ENCODE measurements around the gene LSAMP. TPM values are rescaled to one million over a fixed set of nuclear protein-coding genes. Genes with fewer than 3 reads are reported as not detected.

LSAMP gene
- total RNA-seq, 1 experiment from 2014 or later: not detected

DNA sequence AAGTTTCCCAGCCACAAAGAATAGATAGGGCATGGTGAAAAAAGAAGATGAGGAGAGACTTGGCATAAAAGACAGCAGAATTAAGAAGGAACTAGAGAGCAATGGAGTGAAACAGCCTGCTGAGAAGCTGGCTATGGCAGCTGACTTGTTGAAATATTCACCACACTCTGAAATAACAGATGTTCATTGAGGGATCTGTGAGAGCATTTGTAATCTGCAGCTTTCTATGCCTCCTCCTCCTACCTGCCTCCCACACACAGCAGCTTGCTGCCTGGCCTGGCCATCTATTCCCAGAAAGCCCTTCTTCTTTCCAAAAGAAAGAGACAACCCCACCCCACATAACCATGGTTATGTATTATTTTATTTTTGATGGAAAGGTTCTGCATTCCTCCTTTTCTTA lies 518.1 kb downstream of the LSAMP start:
- intact Hi-C loops (cut with micrococcal nuclease): no loop called here
- TF ChIP-seq, protein P1, sequence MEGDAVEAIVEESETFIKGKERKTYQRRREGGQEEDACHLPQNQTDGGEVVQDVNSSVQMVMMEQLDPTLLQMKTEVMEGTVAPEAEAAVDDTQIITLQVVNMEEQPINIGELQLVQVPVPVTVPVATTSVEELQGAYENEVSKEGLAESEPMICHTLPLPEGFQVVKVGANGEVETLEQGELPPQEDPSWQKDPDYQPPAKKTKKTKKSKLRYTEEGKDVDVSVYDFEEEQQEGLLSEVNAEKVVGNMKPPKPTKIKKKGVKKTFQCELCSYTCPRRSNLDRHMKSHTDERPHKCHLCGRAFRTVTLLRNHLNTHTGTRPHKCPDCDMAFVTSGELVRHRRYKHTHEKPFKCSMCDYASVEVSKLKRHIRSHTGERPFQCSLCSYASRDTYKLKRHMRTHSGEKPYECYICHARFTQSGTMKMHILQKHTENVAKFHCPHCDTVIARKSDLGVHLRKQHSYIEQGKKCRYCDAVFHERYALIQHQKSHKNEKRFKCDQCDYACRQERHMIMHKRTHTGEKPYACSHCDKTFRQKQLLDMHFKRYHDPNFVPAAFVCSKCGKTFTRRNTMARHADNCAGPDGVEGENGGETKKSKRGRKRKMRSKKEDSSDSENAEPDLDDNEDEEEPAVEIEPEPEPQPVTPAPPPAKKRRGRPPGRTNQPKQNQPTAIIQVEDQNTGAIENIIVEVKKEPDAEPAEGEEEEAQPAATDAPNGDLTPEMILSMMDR (IDR thresholded peaks at IDR 0.05; ENCODE audit: unreplicated experiment): no peak

DNA sequence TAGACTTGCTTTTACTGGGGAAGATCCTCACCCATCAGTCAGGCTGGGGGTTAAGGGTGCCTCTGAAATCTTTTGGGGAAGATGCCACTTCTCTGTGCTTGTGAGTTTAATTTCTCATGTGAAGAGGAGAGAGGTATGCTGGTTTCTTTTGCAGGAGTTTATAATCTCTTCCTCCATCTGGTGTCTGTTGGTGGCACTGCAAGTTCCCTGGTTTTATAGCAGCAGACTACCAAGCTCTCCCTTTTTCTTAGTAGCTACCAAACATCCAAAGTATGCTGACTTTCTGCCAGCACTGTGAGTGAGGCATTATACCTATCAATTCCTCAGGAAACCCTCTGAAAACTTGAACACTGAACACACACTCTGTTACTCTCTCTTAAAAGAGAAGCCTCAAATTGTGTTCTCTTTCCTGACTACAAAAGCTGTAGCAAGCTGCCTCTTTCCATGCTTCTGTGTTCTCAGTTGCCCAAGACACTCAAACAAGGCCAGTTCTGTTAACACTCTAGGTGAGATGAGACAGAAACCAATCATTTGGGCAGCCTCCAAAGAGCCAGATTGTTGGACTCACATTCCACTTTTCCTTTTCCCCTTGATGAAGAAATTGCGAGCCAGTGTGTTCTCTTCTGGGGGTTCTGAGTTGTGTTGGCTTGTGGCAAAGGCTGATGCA lies 522.5 kb downstream of the LSAMP start:
- peaks cover 9% of the 10 kb centered on the region for H3K27me3 Mint-ChIP-seq (ENCODE audit: insufficient read depth, unreplicated experiment)
- CTCF ChIA-PET: interaction anchor here (0.6 to 1.9 kb wide), 10 partner anchors 10 to 1710 kb away, joined by 3 to 7 read pairs (median 3); no protein-coding TSS in a partner anchor
- DNase-seq (ENCODE audit: unreplicated experiment): peak; percentile 30
- no peak overlapping the region for H3K4me3 Mint-ChIP-seq (ENCODE audit: unreplicated experiment)
- POLR2A ChIA-PET: no interaction called here
- H3K4me1 Mint-ChIP-seq (ENCODE audit: insufficient read depth, unreplicated experiment): no peaks in the 10 kb centered on the region
- no TSS peak for BruUV-seq (replicated peaks)
- no peak overlapping the region for H3K27ac Mint-ChIP-seq (ENCODE audit: low read depth, unreplicated experiment)
- no peaks in the 10 kb centered on the region for H3K36me3 Mint-ChIP-seq (ENCODE audit: insufficient read depth, unreplicated experiment)
- H3K9me3 Mint-ChIP-seq (ENCODE audit: unreplicated experiment): no peaks in the 10 kb centered on the region
- intact Hi-C loops (cut with micrococcal nuclease): no loop called here
- TF ChIP-seq, protein P1 (IDR thresholded peaks at IDR 0.05; ENCODE audit: unreplicated experiment): peak; percentile 42

More for the DNA sequence above, 518.1 kb downstream of the LSAMP start:
- H3K27ac Mint-ChIP-seq (ENCODE audit: low read depth, unreplicated experiment): no peak overlapping the region
- H3K27me3 Mint-ChIP-seq (ENCODE audit: insufficient read depth, unreplicated experiment): peaks cover 13% of the 10 kb centered on the region
- BruUV-seq (replicated peaks): no TSS peak
- ChIA-PET POLR2A (no interaction called here), CTCF (no interaction called here)
- no peak overlapping the region for H3K4me3 Mint-ChIP-seq (ENCODE audit: unreplicated experiment)
- no peaks in the 10 kb centered on the region for H3K4me1 Mint-ChIP-seq (ENCODE audit: insufficient read depth, unreplicated experiment)
- no peak for DNase-seq (ENCODE audit: unreplicated experiment)
- no peaks in the 10 kb centered on the region for H3K36me3 Mint-ChIP-seq (ENCODE audit: insufficient read depth, unreplicated experiment)
- H3K9me3 Mint-ChIP-seq (ENCODE audit: unreplicated experiment): no peaks in the 10 kb centered on the region

DNA sequence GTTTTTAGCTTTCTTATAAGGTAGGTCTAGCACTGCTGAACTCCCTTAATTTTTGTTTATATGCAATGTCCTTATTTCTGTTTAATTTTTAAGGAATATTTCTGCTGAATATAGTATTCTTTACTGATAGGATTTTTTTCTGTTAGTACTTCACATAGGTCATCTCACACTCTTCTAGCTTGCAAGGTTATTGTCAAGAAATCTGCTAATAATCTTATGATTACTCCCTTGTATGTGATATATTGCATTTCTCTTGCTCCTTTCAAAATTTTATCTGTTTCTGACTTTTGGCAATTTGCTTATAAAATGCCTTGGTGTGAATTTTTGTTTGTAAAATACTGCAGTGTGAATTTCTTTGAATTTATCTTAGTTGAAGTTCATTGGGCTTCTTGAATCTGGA lies 523.6 kb downstream of the LSAMP start:
- H3K27ac Mint-ChIP-seq (ENCODE audit: low read depth, unreplicated experiment): no peak overlapping the region
- H3K9me3 Mint-ChIP-seq (ENCODE audit: unreplicated experiment): no peaks in the 10 kb centered on the region
- CTCF ChIA-PET: interaction anchor here (1.0 to 1.9 kb wide), 2 partner anchors 9 to 137 kb away, joined by 4 to 7 read pairs; no protein-coding TSS in a partner anchor
- POLR2A ChIA-PET: interaction anchor here (0.6 kb wide), 1 partner anchor 102 kb away, joined by 3 read pairs; no protein-coding TSS in a partner anchor
- BruUV-seq (replicated peaks): no TSS peak
- H3K36me3 Mint-ChIP-seq (ENCODE audit: insufficient read depth, unreplicated experiment): no peaks in the 10 kb centered on the region
- TF ChIP-seq, protein P1 (IDR thresholded peaks at IDR 0.05; ENCODE audit: unreplicated experiment): no peak
- intact Hi-C loops (cut with micrococcal nuclease): no loop called here
- no peak overlapping the region for H3K4me3 Mint-ChIP-seq (ENCODE audit: unreplicated experiment)
- no peaks in the 10 kb centered on the region for H3K4me1 Mint-ChIP-seq (ENCODE audit: insufficient read depth, unreplicated experiment)
- no peak for DNase-seq (ENCODE audit: unreplicated experiment)
- no peaks in the 10 kb centered on the region for H3K27me3 Mint-ChIP-seq (ENCODE audit: insufficient read depth, unreplicated experiment)

DNA sequence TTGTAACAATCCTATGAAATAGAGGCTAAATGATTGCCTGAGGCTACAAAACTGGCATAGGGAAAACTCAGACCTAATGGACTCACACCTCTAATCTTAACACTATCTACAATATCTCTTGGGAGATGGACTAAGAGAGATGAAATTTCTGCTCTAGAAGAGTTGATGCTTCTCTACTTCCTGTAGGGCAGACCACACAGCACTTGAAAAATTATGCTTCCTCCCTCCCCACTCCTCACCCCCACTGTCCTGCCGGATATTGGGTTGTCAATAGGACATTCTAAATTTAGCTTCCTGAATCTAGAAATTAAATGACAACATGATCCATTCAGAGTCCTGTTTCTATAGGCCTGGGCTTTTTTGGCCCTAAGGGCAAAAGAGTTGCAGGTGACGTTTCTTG lies 526.4 kb downstream of the LSAMP start:
- TF ChIP-seq, protein P1 (IDR thresholded peaks at IDR 0.05; ENCODE audit: unreplicated experiment): no peak
- ChIA-PET CTCF (interaction anchor here (0.6 kb wide), 1 partner anchor 19 kb away, joined by 3 read pairs; no protein-coding TSS in a partner anchor), POLR2A (no interaction called here)
- Mint-ChIP-seq H3K4me3 (ENCODE audit: unreplicated experiment) (no peak overlapping the region), H3K27ac (ENCODE audit: low read depth, unreplicated experiment) (no peak overlapping the region), H3K9me3 (ENCODE audit: unreplicated experiment) (no peaks in the 10 kb centered on the region), H3K4me1 (ENCODE audit: insufficient read depth, unreplicated experiment) (no peaks in the 10 kb centered on the region), H3K27me3 (ENCODE audit: insufficient read depth, unreplicated experiment) (no peaks in the 10 kb centered on the region), H3K36me3 (ENCODE audit: insufficient read depth, unreplicated experiment) (no peaks in the 10 kb centered on the region)
- intact Hi-C loops (cut with micrococcal nuclease): no loop called here
- DNase-seq (ENCODE audit: unreplicated experiment): no peak
- BruUV-seq (replicated peaks): no TSS peak

All from MCF 10A (cell line).